Measurements from ENCODE around the gene MRM1. TPM values are rescaled to one million over a fixed set of nuclear protein-coding genes. Genes with fewer than 3 reads are reported as not detected.
A peak's percentile ranks its signal among the peaks of the same experiment; 100 is the strongest.

MRM1 gene
- total and polyA plus RNA-seq, 9 of the 15 experiments (the other 6 are each of a cell fraction or from before 2014, with no cell fraction given) = 0.61 to 28.4 (median 21.5) TPM

- Histone ChIP-seq H3K4me1 (replicated peaks in 1 of 2; ENCODE audit: control insufficient read depth in 2 of 2, insufficient read depth in 2 of 2, low read length in 2 of 2) (peaks cover 67 to 77% of the 10 kb centered on the region in 2 experiments), H3K9me1 (ENCODE audit: control insufficient read depth, insufficient read depth, low read length) (no peaks in the 10 kb centered on the region), H3K4me2 (ENCODE audit: insufficient read depth, low read length) (peak overlapping the region; percentile 99), H3K4me3 (no peak overlapping the region), H3K27me3 (ENCODE audit: control insufficient read depth in 2 of 2, insufficient read depth in 2 of 2, low read length in 2 of 2) (no peaks in the 10 kb centered on the region), H3K27ac (ENCODE audit: extremely low read depth, low read depth, low read length) (peak overlapping the region; percentile 98), H3K9me3 (replicated peaks; ENCODE audit: control insufficient read depth, insufficient read depth, low read depth, low read length) (no peaks in the 10 kb centered on the region), H3K36me3 (ENCODE audit: control insufficient read depth, insufficient read depth, low read length) (peaks cover 61% of the 10 kb centered on the region), H2AFZ (ENCODE audit: low read depth, low read length) (no peak overlapping the region; the same call in 1 of the 2 replicates), H3K9ac (ENCODE audit: insufficient read depth in 1 of 2, low read depth in 2 of 2, low read length in 2 of 2) (peak overlapping the region; percentile 84 to 95), H4K20me1 (replicated peaks; ENCODE audit: control insufficient read depth, insufficient read depth, low read length) (no peaks in the 10 kb centered on the region; the same call in 1 of the 2 replicates), H3K79me2 (ENCODE audit: control insufficient read depth, insufficient read depth, low read length) (peaks cover 86% of the 10 kb centered on the region)
- BruUV-seq (replicated peaks) = no TSS peak
- ATAC-seq (peak; percentile 1), DNase-seq (ENCODE audit: extremely low read depth in 1 of 4, low spot score in 3 of 4) (peak in 1 of 4 experiments; percentile 60), FAIRE-seq (no peak)
- POLR2A ChIA-PET = interaction anchor here (0.5 to 3.7 kb wide), 8 partner anchors 9 to 482 kb away, joined by 3 to 32 read pairs (median 3); partner anchors contain the start of gene DHRS11
- CTCF ChIA-PET (ENCODE audit: low intra/inter-chr PET ratio) = no interaction called here
- 47% methylated on average over 9 of the region's 11 CpGs for WGBS (ENCODE audit: insufficient coverage, low coverage, missing lambda C conversion rate)
- intact Hi-C loops (cut with micrococcal nuclease) = loop anchor here (2.0 kb wide), 2 partner anchors 55 to 65 kb away; partner anchors contain the start of genes GGNBP2, MYO19 and PIGW
- in situ Hi-C loops (cut with MboI) = no loop called here
- TF ChIP-seq ZFP1 (CRISPR knock-in tag; IDR thresholded peaks at IDR 0.05) = no peak
- no peak for TF ChIP-seq GTF2F1 (IDR thresholded peaks at IDR 0.05; ENCODE audit: low read depth, low read length)
- TF ChIP-seq ZBTB17 (CRISPR knock-in tag; IDR thresholded peaks at IDR 0.05) = no peak
- no peak for TF ChIP-seq PPARD (CRISPR knock-in tag; IDR thresholded peaks at IDR 0.05)
- TF ChIP-seq SRSF7 (optimal IDR thresholded peaks at IDR 0.05; ENCODE audit: low read depth, low read length) = no peak
- TF ChIP-seq, protein P1, sequence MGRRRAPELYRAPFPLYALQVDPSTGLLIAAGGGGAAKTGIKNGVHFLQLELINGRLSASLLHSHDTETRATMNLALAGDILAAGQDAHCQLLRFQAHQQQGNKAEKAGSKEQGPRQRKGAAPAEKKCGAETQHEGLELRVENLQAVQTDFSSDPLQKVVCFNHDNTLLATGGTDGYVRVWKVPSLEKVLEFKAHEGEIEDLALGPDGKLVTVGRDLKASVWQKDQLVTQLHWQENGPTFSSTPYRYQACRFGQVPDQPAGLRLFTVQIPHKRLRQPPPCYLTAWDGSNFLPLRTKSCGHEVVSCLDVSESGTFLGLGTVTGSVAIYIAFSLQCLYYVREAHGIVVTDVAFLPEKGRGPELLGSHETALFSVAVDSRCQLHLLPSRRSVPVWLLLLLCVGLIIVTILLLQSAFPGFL (CRISPR knock-in tag; IDR thresholded peaks at IDR 0.05) = no peak
- 0 out of 2 replicates have a peak, but pooled peaks have one; percentile 38 for TF ChIP-seq POLR2AphosphoS5 (IDR thresholded peaks at IDR 0.05; ENCODE audit: control insufficient read depth, insufficient read depth, low read depth, low read length)
- TF ChIP-seq PRDM10 (IDR thresholded peaks at IDR 0.05; ENCODE audit: partially characterized antibody) = peak; percentile 61
- no peak for TF ChIP-seq SMARCB1 (IDR thresholded peaks at IDR 0.05; ENCODE audit: insufficient read length, low read depth)
- TF ChIP-seq RFX7 (CRISPR knock-in tag; IDR thresholded peaks at IDR 0.05) = no peak
- TF ChIP-seq, protein P2, sequence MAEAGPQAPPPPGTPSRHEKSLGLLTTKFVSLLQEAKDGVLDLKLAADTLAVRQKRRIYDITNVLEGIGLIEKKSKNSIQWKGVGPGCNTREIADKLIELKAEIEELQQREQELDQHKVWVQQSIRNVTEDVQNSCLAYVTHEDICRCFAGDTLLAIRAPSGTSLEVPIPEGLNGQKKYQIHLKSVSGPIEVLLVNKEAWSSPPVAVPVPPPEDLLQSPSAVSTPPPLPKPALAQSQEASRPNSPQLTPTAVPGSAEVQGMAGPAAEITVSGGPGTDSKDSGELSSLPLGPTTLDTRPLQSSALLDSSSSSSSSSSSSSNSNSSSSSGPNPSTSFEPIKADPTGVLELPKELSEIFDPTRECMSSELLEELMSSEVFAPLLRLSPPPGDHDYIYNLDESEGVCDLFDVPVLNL (CRISPR knock-in tag; IDR thresholded peaks at IDR 0.05; ENCODE audit: low read depth) = no peak
- no peak for TF ChIP-seq TAL1 (IDR thresholded peaks at IDR 0.05)
- TF ChIP-seq, protein P3, sequence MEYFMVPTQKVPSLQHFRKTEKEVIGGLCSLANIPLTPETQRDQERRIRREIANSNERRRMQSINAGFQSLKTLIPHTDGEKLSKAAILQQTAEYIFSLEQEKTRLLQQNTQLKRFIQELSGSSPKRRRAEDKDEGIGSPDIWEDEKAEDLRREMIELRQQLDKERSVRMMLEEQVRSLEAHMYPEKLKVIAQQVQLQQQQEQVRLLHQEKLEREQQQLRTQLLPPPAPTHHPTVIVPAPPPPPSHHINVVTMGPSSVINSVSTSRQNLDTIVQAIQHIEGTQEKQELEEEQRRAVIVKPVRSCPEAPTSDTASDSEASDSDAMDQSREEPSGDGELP (CRISPR knock-in tag; IDR thresholded peaks at IDR 0.05; ENCODE audit: borderline replicate concordance) = no peak
- no peak for TF ChIP-seq HNRNPL (IDR thresholded peaks at IDR 0.05; ENCODE audit: low read depth, low read length)
- TF ChIP-seq CREB1 (IDR thresholded peaks at IDR 0.05) = no peak
- no peak for TF ChIP-seq CREB1 (CRISPR knock-in tag; IDR thresholded peaks at IDR 0.05)
Measured at GRCh38 chr17:36599546-36600250, 1.7 kb upstream of the MRM1 start.
